Left ventricle myocardium inferior (tissue), 1 donor: Measurements from ENCODE around the gene MARCKS. TPM values are rescaled to one million over a fixed set of nuclear protein-coding genes. Genes with fewer than 3 reads are reported as not detected.

Experiments used
- DNase-seq: peaks from one replicate; pipeline ENCODE4 v3.0.0-alpha.2; 2020
- H3K27ac ChIP-seq: fragments of 200-600 bp; replicated peaks from 2 replicates; pipeline ENCODE4 v1.8.0; 2021
- H3K27me3 ChIP-seq: fragments of 200-600 bp; 2 replicates; pipeline ENCODE4 v1.8.0; 2021; ENCODE audit warnings: low read depth
- H3K36me3 ChIP-seq: fragments of 200-600 bp; 2 replicates; pipeline ENCODE4 v1.8.0; 2021
- H3K4me1 ChIP-seq: fragments of 200-600 bp; 2 replicates; pipeline ENCODE4 v1.8.0; 2021
- H3K4me3 ChIP-seq: fragments of 200-600 bp; 2 replicates; pipeline ENCODE4 v1.8.0; 2021; ENCODE audit warnings: mild to moderate bottlenecking, moderate library complexity
- H3K9me3 ChIP-seq: fragments of 200-600 bp; replicated peaks from 2 replicates; pipeline ENCODE4 v1.8.0; 2021
- CTCF ChIP-seq: fragments of 200-600 bp; IDR thresholded peaks from 2 replicates; pipeline ENCODE4 v1.8.0; 2021; ENCODE audit warnings: antibody characterized with exemption, mild to moderate bottlenecking, borderline replicate concordance
- intact Hi-C: fragments of 100-400 bp; cut with micrococcal nuclease; formaldehyde crosslinking; loops from one replicate; pipeline ENCODE4 v1.11.0; 2022
- total RNA-seq: library from RNA; stranded (reverse); fragmentation: NEBNext Ultra II Directional; extraction: Animal tissue kit (Norgen Biotek cat#: 25700); gene quantifications from one replicate; pipeline ENCODE4 v1.2.1, GENCODE V29; 2021
- donor health status: DM: no; HTN: yes; CAD: no; lungs with severe emphysema.

MARCKS gene
- total RNA-seq, 1 donor from 2014 or later: 21.0 TPM

- Histone ChIP-seq H3K4me1 (no peaks in the 10 kb centered on the region), H3K27ac (no peak overlapping the region), H3K27me3 (no peaks in the 10 kb centered on the region), H3K9me3 (peaks cover 14% of the 10 kb centered on the region), H3K4me3 (no peak overlapping the region), H3K36me3 (no peaks in the 10 kb centered on the region)
- no peak for TF ChIP-seq CTCF
- no peak for DNase-seq
- intact Hi-C loops: no loop called here
These were observed 36.7 kb downstream of the MARCKS start for GRCh38 chr6:113893866-113894265.

- no peak overlapping the region for H3K27ac ChIP-seq
- no peak for DNase-seq
- no peak for TF ChIP-seq CTCF
- H3K4me3 ChIP-seq: no peak overlapping the region
- H3K4me1 ChIP-seq: no peaks in the 10 kb centered on the region
- H3K36me3 ChIP-seq: no peaks in the 10 kb centered on the region
- H3K9me3 ChIP-seq: peaks cover 14% of the 10 kb centered on the region
- no peaks in the 10 kb centered on the region for H3K27me3 ChIP-seq
- intact Hi-C loops: no loop called here
These were observed 37.8 kb downstream of the MARCKS start for GRCh38 chr6:113894712-113895674.

- TF ChIP-seq CTCF: no peak
- peaks cover 11% of the 10 kb centered on the region for H3K4me1 ChIP-seq
- H3K4me3 ChIP-seq: no peak overlapping the region
- no peaks in the 10 kb centered on the region for H3K9me3 ChIP-seq
- no peaks in the 10 kb centered on the region for H3K36me3 ChIP-seq
- no peak for DNase-seq
- intact Hi-C loops: no loop called here
- no peak overlapping the region for H3K27ac ChIP-seq
- no peaks in the 10 kb centered on the region for H3K27me3 ChIP-seq
These were observed 44.3 kb downstream of the MARCKS start for GRCh38 chr6:113901482-113901881.

GRCh38 chr6:113903666-113904330, 46.7 kb downstream of the MARCKS start:
- intact Hi-C loops: no loop called here
- Histone ChIP-seq H3K9me3 (no peaks in the 10 kb centered on the region), H3K36me3 (no peaks in the 10 kb centered on the region), H3K4me1 (peaks cover 11% of the 10 kb centered on the region), H3K27ac (peak overlapping the region; percentile 80), H3K27me3 (no peaks in the 10 kb centered on the region), H3K4me3 (peak overlapping the region; percentile 43)
- peak; percentile 46 for DNase-seq
- TF ChIP-seq CTCF: no peak

GRCh38 chr6:113907102-113907815, 50.1 kb downstream of the MARCKS start:
- Histone ChIP-seq H3K4me3 (no peak overlapping the region), H3K27me3 (no peaks in the 10 kb centered on the region), H3K4me1 (peaks cover 11% of the 10 kb centered on the region), H3K36me3 (no peaks in the 10 kb centered on the region), H3K27ac (no peak overlapping the region), H3K9me3 (no peaks in the 10 kb centered on the region)
- intact Hi-C loops: no loop called here
- TF ChIP-seq CTCF: no peak
- DNase-seq: no peak
